Bronchial epithelial cell (primary cell): ENCODE data around the gene PLD1. TPM values are rescaled to one million over a fixed set of nuclear protein-coding genes. Genes with fewer than 3 reads are reported as not detected.

Experiments used
- DNase-seq: peaks from one replicate; pipeline ENCODE4 v3.0.0-alpha.2; 2010; ENCODE audit warnings: low read depth
- FAIRE-seq: peaks from 2 replicates; lab custom pipeline; 2011; peaks lifted over from hg19 to GRCh38; lab: Jason Lieb, UNC
- H3K27me3 ChIP-seq: 2 replicates; pipeline ENCODE4 v1.5.1; 2011; ENCODE audit warnings: low read length; ENCODE audit not compliant: control insufficient read depth, insufficient read depth
- H3K36me3 ChIP-seq: 2 replicates; pipeline ENCODE4 v1.5.1; 2011; ENCODE audit warnings: low read length; ENCODE audit not compliant: control insufficient read depth, insufficient read depth
- H3K4me3 ChIP-seq: 2 replicates; pipeline ENCODE4 v1.5.1; 2011; ENCODE audit warnings: mild to moderate bottlenecking, low read depth, low read length, control low read depth
- CTCF ChIP-seq: IDR thresholded peaks from 2 replicates; pipeline ENCODE4 v1.5.1; 2011; ENCODE audit warnings: mild to moderate bottlenecking, moderate library complexity, low read length, control low read depth, inconsistent platforms; ENCODE audit not compliant: insufficient read depth, severe bottlenecking
- total RNA-seq: library from RNA; depleted of rRNA; stranded (reverse); fragments of >200 nt; gene quantifications from 2 replicates; pipeline ENCODE4 v1.2.1, GENCODE V29; 2014

Gene PLD1
- total RNA-seq, 1 donor from 2014 or later = 10.5 TPM

GRCh38 chr3:171660188-171660587 is 150.1 kb downstream of the PLD1 start:
- FAIRE-seq = no peak
- TF ChIP-seq CTCF = no peak
- no peak for DNase-seq
- Histone ChIP-seq H3K27me3 (no peaks in the 10 kb centered on the region), H3K36me3 (no peaks in the 10 kb centered on the region), H3K4me3 (no peak overlapping the region)

GRCh38 chr3:171658841-171659240 is 151.4 kb downstream of the PLD1 start:
- TF ChIP-seq CTCF = no peak
- FAIRE-seq = no peak
- no peaks in the 10 kb centered on the region for H3K27me3 ChIP-seq

GRCh38 chr3:171654809-171655208 is 155.5 kb downstream of the PLD1 start:
- Histone ChIP-seq H3K36me3 (no peaks in the 10 kb centered on the region), H3K27me3 (no peaks in the 10 kb centered on the region), H3K4me3 (no peak overlapping the region)
- TF ChIP-seq CTCF = no peak
- FAIRE-seq (no peak), DNase-seq (peak; percentile 90)

More at GRCh38 chr3:171658841-171659240, 151.4 kb downstream of the PLD1 start:
- no peak for DNase-seq
- Histone ChIP-seq H3K4me3 (no peak overlapping the region), H3K36me3 (no peaks in the 10 kb centered on the region)

GRCh38 chr3:171654326-171654725 is 156.0 kb downstream of the PLD1 start:
- no peak overlapping the region for H3K4me3 ChIP-seq
- FAIRE-seq (no peak), DNase-seq (no peak)
- H3K27me3 ChIP-seq = no peaks in the 10 kb centered on the region
- no peaks in the 10 kb centered on the region for H3K36me3 ChIP-seq
- no peak for TF ChIP-seq CTCF

GRCh38 chr3:171653701-171654100 is 156.6 kb downstream of the PLD1 start:
- TF ChIP-seq CTCF = no peak
- Histone ChIP-seq H3K4me3 (no peak overlapping the region), H3K27me3 (no peaks in the 10 kb centered on the region), H3K36me3 (no peaks in the 10 kb centered on the region)
- DNase-seq (no peak), FAIRE-seq (no peak)

GRCh38 chr3:171652932-171653331 is 157.4 kb downstream of the PLD1 start:
- TF ChIP-seq CTCF = no peak
- Histone ChIP-seq H3K36me3 (no peaks in the 10 kb centered on the region), H3K27me3 (no peaks in the 10 kb centered on the region), H3K4me3 (no peak overlapping the region)
- FAIRE-seq (no peak), DNase-seq (no peak)
